Panc1 (cell line): Measurements from ENCODE around the gene ZDHHC9.

Experiments
- POLR2AphosphoS5 ChIP-seq: IDR thresholded peaks from 2 replicates; pipeline ENCODE4 v1.6.1; 2012; ENCODE audit warnings: mild to moderate bottlenecking, low read depth, low read length, moderate library complexity
- TCF7L2 ChIP-seq: IDR thresholded peaks from 2 replicates; pipeline ENCODE4 v1.6.1; 2011; ENCODE audit warnings: mild to moderate bottlenecking, low read depth, low read length, inconsistent platforms
- TF ChIP-seq, protein P1 (sequence below): fragments of 450-650 bp; IDR thresholded peaks from 2 replicates; pipeline ENCODE4 v1.5.1; 2017; ENCODE audit warnings: mild to moderate bottlenecking
- TF ChIP-seq, protein P2 (sequence below), 2 experiments: IDR thresholded peaks; 2 replicates each; pipeline ENCODE4 v1.6.1; 2011 to 2012; ENCODE audit warnings: low read depth in 2 of 2, control low read depth in 1 of 2, low read length in 1 of 2, mild to moderate bottlenecking in 1 of 2, moderate library complexity in 1 of 2; ENCODE audit not compliant: insufficient read depth in 1 of 2

DNA sequence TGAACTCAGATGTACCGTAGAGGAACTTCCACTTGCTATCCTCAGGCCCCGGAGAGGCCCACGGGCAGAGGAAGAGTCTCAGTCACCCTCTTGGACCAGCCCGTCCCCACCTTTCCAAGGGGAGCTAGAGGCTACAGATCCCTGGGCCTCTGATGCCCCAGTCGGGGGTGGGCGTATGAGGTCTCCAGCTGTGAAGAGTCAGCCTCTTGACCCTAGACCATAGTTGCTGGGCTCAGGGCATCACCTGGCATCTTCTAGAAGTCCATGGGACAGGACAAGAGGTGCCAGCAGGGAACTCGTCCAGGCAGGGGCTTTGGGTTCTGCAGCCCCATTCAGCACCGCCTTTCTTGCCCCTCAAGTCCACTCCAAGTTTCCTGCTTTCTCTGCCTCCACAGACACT lies 52.4 kb downstream of the ZDHHC9 start:
- TF ChIP-seq, protein P1, sequence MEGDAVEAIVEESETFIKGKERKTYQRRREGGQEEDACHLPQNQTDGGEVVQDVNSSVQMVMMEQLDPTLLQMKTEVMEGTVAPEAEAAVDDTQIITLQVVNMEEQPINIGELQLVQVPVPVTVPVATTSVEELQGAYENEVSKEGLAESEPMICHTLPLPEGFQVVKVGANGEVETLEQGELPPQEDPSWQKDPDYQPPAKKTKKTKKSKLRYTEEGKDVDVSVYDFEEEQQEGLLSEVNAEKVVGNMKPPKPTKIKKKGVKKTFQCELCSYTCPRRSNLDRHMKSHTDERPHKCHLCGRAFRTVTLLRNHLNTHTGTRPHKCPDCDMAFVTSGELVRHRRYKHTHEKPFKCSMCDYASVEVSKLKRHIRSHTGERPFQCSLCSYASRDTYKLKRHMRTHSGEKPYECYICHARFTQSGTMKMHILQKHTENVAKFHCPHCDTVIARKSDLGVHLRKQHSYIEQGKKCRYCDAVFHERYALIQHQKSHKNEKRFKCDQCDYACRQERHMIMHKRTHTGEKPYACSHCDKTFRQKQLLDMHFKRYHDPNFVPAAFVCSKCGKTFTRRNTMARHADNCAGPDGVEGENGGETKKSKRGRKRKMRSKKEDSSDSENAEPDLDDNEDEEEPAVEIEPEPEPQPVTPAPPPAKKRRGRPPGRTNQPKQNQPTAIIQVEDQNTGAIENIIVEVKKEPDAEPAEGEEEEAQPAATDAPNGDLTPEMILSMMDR, result no peak
- TF ChIP-seq POLR2AphosphoS5 (no peak), TCF7L2 (no peak)
- TF ChIP-seq, protein P2, sequence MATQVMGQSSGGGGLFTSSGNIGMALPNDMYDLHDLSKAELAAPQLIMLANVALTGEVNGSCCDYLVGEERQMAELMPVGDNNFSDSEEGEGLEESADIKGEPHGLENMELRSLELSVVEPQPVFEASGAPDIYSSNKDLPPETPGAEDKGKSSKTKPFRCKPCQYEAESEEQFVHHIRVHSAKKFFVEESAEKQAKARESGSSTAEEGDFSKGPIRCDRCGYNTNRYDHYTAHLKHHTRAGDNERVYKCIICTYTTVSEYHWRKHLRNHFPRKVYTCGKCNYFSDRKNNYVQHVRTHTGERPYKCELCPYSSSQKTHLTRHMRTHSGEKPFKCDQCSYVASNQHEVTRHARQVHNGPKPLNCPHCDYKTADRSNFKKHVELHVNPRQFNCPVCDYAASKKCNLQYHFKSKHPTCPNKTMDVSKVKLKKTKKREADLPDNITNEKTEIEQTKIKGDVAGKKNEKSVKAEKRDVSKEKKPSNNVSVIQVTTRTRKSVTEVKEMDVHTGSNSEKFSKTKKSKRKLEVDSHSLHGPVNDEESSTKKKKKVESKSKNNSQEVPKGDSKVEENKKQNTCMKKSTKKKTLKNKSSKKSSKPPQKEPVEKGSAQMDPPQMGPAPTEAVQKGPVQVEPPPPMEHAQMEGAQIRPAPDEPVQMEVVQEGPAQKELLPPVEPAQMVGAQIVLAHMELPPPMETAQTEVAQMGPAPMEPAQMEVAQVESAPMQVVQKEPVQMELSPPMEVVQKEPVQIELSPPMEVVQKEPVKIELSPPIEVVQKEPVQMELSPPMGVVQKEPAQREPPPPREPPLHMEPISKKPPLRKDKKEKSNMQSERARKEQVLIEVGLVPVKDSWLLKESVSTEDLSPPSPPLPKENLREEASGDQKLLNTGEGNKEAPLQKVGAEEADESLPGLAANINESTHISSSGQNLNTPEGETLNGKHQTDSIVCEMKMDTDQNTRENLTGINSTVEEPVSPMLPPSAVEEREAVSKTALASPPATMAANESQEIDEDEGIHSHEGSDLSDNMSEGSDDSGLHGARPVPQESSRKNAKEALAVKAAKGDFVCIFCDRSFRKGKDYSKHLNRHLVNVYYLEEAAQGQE (IDR thresholded peaks at IDR 0.05; ENCODE audit: insufficient read depth in 1 of 2, low read depth in 2 of 2, low read length in 1 of 2), result no peak
